H9 (cell line): ENCODE measurements around the gene COX4I2. TPM values are rescaled to one million over a fixed set of nuclear protein-coding genes. Genes with fewer than 3 reads are reported as not detected.

ENCODE experiments used
- DNase-seq: peaks from one replicate; pipeline ENCODE4 v3.0.0-alpha.2; 2017
- H2AFZ ChIP-seq: one replicate; pipeline ENCODE4 v1.6.1; 2013; ENCODE audit warnings: mild to moderate bottlenecking, low read length, control low read depth, moderate library complexity
- H2AK5ac ChIP-seq: 2 replicates; pipeline ENCODE4 v1.6.1; 2013; ENCODE audit warnings: low read length, control low read depth, mixed read lengths; ENCODE audit not compliant: insufficient read length
- H2BK120ac ChIP-seq: one replicate; pipeline ENCODE4 v1.6.1; 2013; ENCODE audit warnings: low read depth, mild to moderate bottlenecking, low read length, control low read depth, inconsistent platforms; ENCODE audit not compliant: poor library complexity, severe bottlenecking
- H2BK12ac ChIP-seq: 2 replicates; pipeline ENCODE4 v1.6.1; 2013; ENCODE audit warnings: low read length, control low read depth, mixed read lengths, low read depth; ENCODE audit not compliant: insufficient read length
- H2BK15ac ChIP-seq: 2 replicates; pipeline ENCODE4 v1.6.1; 2013; ENCODE audit warnings: low read depth, low read length, control low read depth
- H2BK20ac ChIP-seq: one replicate; pipeline ENCODE4 v1.6.1; 2013; ENCODE audit warnings: low read depth, mild to moderate bottlenecking, low read length, control low read depth, inconsistent platforms; ENCODE audit not compliant: poor library complexity, severe bottlenecking
- H2BK5ac ChIP-seq: 2 replicates; pipeline ENCODE4 v1.6.1; 2013; ENCODE audit warnings: low read length, control low read depth, mixed read lengths; ENCODE audit not compliant: insufficient read length
- H3K14ac ChIP-seq: 2 replicates; pipeline ENCODE4 v1.6.1; 2013; ENCODE audit warnings: low read length, control low read depth; ENCODE audit not compliant: insufficient read depth
- H3K18ac ChIP-seq: 2 replicates; pipeline ENCODE4 v1.6.1; 2013; ENCODE audit warnings: low read depth, mild to moderate bottlenecking, mixed read lengths, low read length, control low read depth; ENCODE audit not compliant: insufficient read length
- H3K23ac ChIP-seq: 2 replicates; pipeline ENCODE4 v1.6.1; 2013; ENCODE audit warnings: low read length, control low read depth, mixed read lengths, low read depth; ENCODE audit not compliant: insufficient read length
- H3K23me2 ChIP-seq: 2 replicates; pipeline ENCODE4 v1.6.1; 2013; ENCODE audit warnings: low read depth, mild to moderate bottlenecking, mixed read lengths, low read length, control low read depth; ENCODE audit not compliant: insufficient read length, poor library complexity, severe bottlenecking
- H3K27ac ChIP-seq: 2 replicates; pipeline ENCODE4 v1.5.1; 2013; ENCODE audit warnings: low read length, control low read depth, mixed read lengths, low read depth; ENCODE audit not compliant: insufficient read length
- H3K27me3 ChIP-seq: 2 replicates; pipeline ENCODE4 v1.6.1; 2013; ENCODE audit warnings: low read length, control low read depth, inconsistent platforms; ENCODE audit not compliant: insufficient read depth
- H3K4ac ChIP-seq: 2 replicates; pipeline ENCODE4 v1.6.1; 2013; ENCODE audit warnings: low read depth, mild to moderate bottlenecking, control low read depth, inconsistent platforms, low read length, moderate library complexity
- H3K4me1 ChIP-seq: 2 replicates; pipeline ENCODE4 v1.6.1; 2013; ENCODE audit warnings: low read length, control low read depth, inconsistent platforms; ENCODE audit not compliant: insufficient read depth
- H3K4me2 ChIP-seq: 2 replicates; pipeline ENCODE4 v1.6.1; 2013; ENCODE audit warnings: low read length, control low read depth, mixed read lengths; ENCODE audit not compliant: insufficient read length, insufficient read depth
- H3K56ac ChIP-seq: 2 replicates; pipeline ENCODE4 v1.6.1; 2013; ENCODE audit warnings: low read depth, mild to moderate bottlenecking, mixed read lengths, low read length, control low read depth; ENCODE audit not compliant: insufficient read length
- H3K79me1 ChIP-seq: 2 replicates; pipeline ENCODE4 v1.6.1; 2013; ENCODE audit warnings: low read depth, mild to moderate bottlenecking, moderate library complexity, low read length, control low read depth, inconsistent platforms; ENCODE audit not compliant: insufficient read depth, poor library complexity, severe bottlenecking
- H3K79me2 ChIP-seq: 2 replicates; pipeline ENCODE4 v1.6.1; 2013; ENCODE audit warnings: low read length, control low read depth, inconsistent platforms; ENCODE audit not compliant: insufficient read depth
- H3K9ac ChIP-seq: 2 replicates; pipeline ENCODE4 v1.6.1; 2013; ENCODE audit warnings: low read length, control low read depth, mixed read lengths; ENCODE audit not compliant: insufficient read length; ENCODE audit errors: extremely low read depth
- H3K9me3 ChIP-seq: one replicate; pipeline ENCODE4 v1.6.1; 2013; ENCODE audit warnings: low read depth, low read length, inconsistent platforms; ENCODE audit not compliant: control insufficient read depth
- H3T11ph ChIP-seq: one replicate; pipeline ENCODE4 v1.6.1; 2013; ENCODE audit warnings: mild to moderate bottlenecking, low read length, control low read depth, inconsistent platforms
- H4K20me1 ChIP-seq: one replicate; pipeline ENCODE4 v1.6.1; 2013; ENCODE audit not compliant: control insufficient read depth, insufficient read length, insufficient read depth
- H4K5ac ChIP-seq: 2 replicates; pipeline ENCODE4 v1.6.1; 2013; ENCODE audit warnings: low read depth, mild to moderate bottlenecking, mixed read lengths, low read length, control low read depth; ENCODE audit not compliant: insufficient read length
- H4K8ac ChIP-seq: replicated peaks from 2 replicates; pipeline ENCODE4 v1.6.1; 2013; ENCODE audit warnings: low read length, control low read depth, mixed read lengths, low read depth; ENCODE audit not compliant: insufficient read length
- H4K91ac ChIP-seq: 2 replicates; pipeline ENCODE4 v1.6.1; 2013; ENCODE audit warnings: low read depth, mild to moderate bottlenecking, moderate library complexity, mixed read lengths, low read length, control low read depth; ENCODE audit not compliant: insufficient read length
- H3K27ac Mint-ChIP-seq, 3 experiments: 2 replicates in 2 of 3; 3 replicates in 1 of 3; pipeline ENCODE4 v1.8.0; 2020 to 2021; ENCODE audit warnings: mixed read lengths in 3 of 3, mild to moderate bottlenecking in 1 of 3, moderate library complexity in 1 of 3
- H3K27me3 Mint-ChIP-seq: 2 replicates; pipeline ENCODE4 v1.8.0; 2021; ENCODE audit warnings: low read depth, mild to moderate bottlenecking, moderate library complexity, mixed read lengths
- H3K36me3 Mint-ChIP-seq, 3 experiments: 2 replicates in 2 of 3; 3 replicates in 1 of 3; pipeline ENCODE4 v1.8.0; 2020 to 2021; ENCODE audit warnings: low read depth in 3 of 3, mixed read lengths in 3 of 3; ENCODE audit not compliant: insufficient read depth in 1 of 3
- H3K4me1 Mint-ChIP-seq, 2 experiments: 2 replicates each; pipeline ENCODE4 v1.8.0; 2020; ENCODE audit warnings: mixed read lengths in 2 of 2
- H3K4me3 Mint-ChIP-seq, 2 experiments: 2 replicates in 1 of 2; 3 replicates in 1 of 2; pipeline ENCODE4 v1.8.0; 2020 to 2021; ENCODE audit warnings: mild to moderate bottlenecking in 2 of 2, mixed read lengths in 2 of 2, moderate library complexity in 1 of 2
- H3K9me3 Mint-ChIP-seq, 2 experiments: 2 replicates in 1 of 2; 3 replicates in 1 of 2; pipeline ENCODE4 v1.8.0; 2020; ENCODE audit warnings: mild to moderate bottlenecking in 2 of 2, mixed read lengths in 2 of 2, moderate library complexity in 1 of 2
- CTCF ChIP-seq: fragments of 200-600 bp; sonication (generic); conservative IDR thresholded peaks from 3 replicates; pipeline ENCODE4 v1.8.0; 2021; ENCODE audit warnings: antibody characterized with exemption, mild to moderate bottlenecking
- WGBS: extraction: QIAGEN DNeasy Blood & Tissue Kit; methylation state at CpG from one replicate; pipeline ENCODE4 v1.1.7; 2013; ENCODE audit warnings: missing lambda C conversion rate, low lambda C conversion rate, mixed read lengths; ENCODE audit not compliant: insufficient read length; ENCODE audit errors: extremely low coverage; 5-methylcytosine and 5-hydroxymethylcytosine counted together
- total RNA-seq: library from RNA; stranded (reverse); gene quantifications from 2 replicates; pipeline ENCODE4 v1.2.1, GENCODE V29; 2021

The COX4I2 gene
- total RNA-seq, 1 experiment from 2014 or later = not detected

GRCh38 chr20:31605031-31605901, 32.4 kb upstream of the COX4I2 start, which contains the start of gene ID1:
TSS of gene ID1 (plus strand) at chr20:31605289. CDS start at chr20:31605388, 99 bp downstream.
- H2BK120ac ChIP-seq = peak within 1 kb of the TSS; percentile 48
- H3K23ac ChIP-seq = no peak within 1 kb of the TSS
- H3K27ac Mint-ChIP-seq = peak within 1 kb of the TSS; percentile 97 to 100 (median 98)
- no peak within 1 kb of the TSS for H2AFZ ChIP-seq
- H3T11ph ChIP-seq = no peak within 1 kb of the TSS
- H3K4me1 Mint-ChIP-seq = peaks cover 34 to 42% of the 10 kb centered on the region in 2 experiments
- H2BK20ac ChIP-seq = no peak within 1 kb of the TSS
- H3K56ac ChIP-seq = no peak within 1 kb of the TSS
- no peak within 1 kb of the TSS for H4K5ac ChIP-seq
- peaks cover 5% of the 10 kb centered on the region; the same call in 1 of the 2 replicates for H3K4me1 ChIP-seq
- H3K14ac ChIP-seq = peak within 1 kb of the TSS; percentile 85
- no peak within 1 kb of the TSS for H4K91ac ChIP-seq
- H3K18ac ChIP-seq = peak within 1 kb of the TSS; percentile 77
- no peak within 1 kb of the TSS for H2BK12ac ChIP-seq
- H2BK15ac ChIP-seq = no peak within 1 kb of the TSS
- no peaks in the 10 kb centered on the region for H3K79me1 ChIP-seq
- H4K8ac ChIP-seq = no peak within 1 kb of the TSS
- H3K9me3 Mint-ChIP-seq = peaks cover 3% of the 10 kb centered on the region in 2 experiments; a peak in 2 of 5 replicates
- no peak within 1 kb of the TSS; the same call in 1 of the 2 replicates for H3K4ac ChIP-seq
- H3K9me3 ChIP-seq = no peaks in the 10 kb centered on the region
- H3K9ac ChIP-seq = peak within 1 kb of the TSS; percentile 78
- H3K27me3 ChIP-seq = no peaks in the 10 kb centered on the region
- TF ChIP-seq CTCF = no peak
- H2BK5ac ChIP-seq = no peak within 1 kb of the TSS
- peaks cover 2% of the 10 kb centered on the region for H3K27me3 Mint-ChIP-seq
- H3K27ac ChIP-seq = no peak within 1 kb of the TSS
- WGBS = no CpG with 5 or more reads among the region's 74 CpGs
- peaks cover 6 to 22% (median 18%) of the 10 kb centered on the region in 3 experiments for H3K36me3 Mint-ChIP-seq
- H2AK5ac ChIP-seq = no peak within 1 kb of the TSS
- H3K4me3 Mint-ChIP-seq = peak within 1 kb of the TSS; percentile 93 to 97
- peaks cover 4% of the 10 kb centered on the region; the same call in 1 of the 2 replicates for H3K79me2 ChIP-seq
- DNase-seq = peak; percentile 94
- peaks cover 17% of the 10 kb centered on the region for H3K23me2 ChIP-seq
- peak within 1 kb of the TSS; percentile 57 for H3K4me2 ChIP-seq
- H4K20me1 ChIP-seq = no peaks in the 10 kb centered on the region
